Hepatocyte (in vitro differentiated cells): Measurements from ENCODE around the gene NBEAL1. TPM values are rescaled to one million over a fixed set of nuclear protein-coding genes. Genes with fewer than 3 reads are reported as not detected.

Experiments
- DNase-seq: peaks from one replicate; pipeline ENCODE4 v3.0.0-alpha.2; 2016; ENCODE audit warnings: low spot score
- H2AFZ ChIP-seq: fragments of 200-600 bp; sonication (generic); 2 replicates; pipeline ENCODE4 v1.6.0; 2016; ENCODE audit warnings: antibody characterized with exemption, mild to moderate bottlenecking
- H3K27ac ChIP-seq: fragments of 200-600 bp; sonication (generic); 2 replicates; pipeline ENCODE4 v1.5.1; 2016; ENCODE audit warnings: mild to moderate bottlenecking
- H3K27me3 ChIP-seq: fragments of 200-600 bp; sonication (generic); 2 replicates; pipeline ENCODE4 v1.6.1; 2016
- H3K36me3 ChIP-seq: fragments of 200-600 bp; sonication (generic); replicated peaks from 2 replicates; pipeline ENCODE4 v1.5.1; 2016; ENCODE audit warnings: low read depth; ENCODE audit not compliant: insufficient read depth
- H3K4me1 ChIP-seq: fragments of 200-600 bp; sonication (generic); 2 replicates; pipeline ENCODE4 v1.5.1; 2016; ENCODE audit warnings: mild to moderate bottlenecking, moderate library complexity; ENCODE audit not compliant: insufficient read depth
- H3K4me2 ChIP-seq: fragments of 200-600 bp; sonication (generic); 2 replicates; pipeline ENCODE4 v1.6.0; 2016
- H3K4me3 ChIP-seq: fragments of 200-600 bp; sonication (generic); 2 replicates; pipeline ENCODE4 v1.5.1; 2016; ENCODE audit warnings: mild to moderate bottlenecking
- H3K79me2 ChIP-seq: fragments of 200-600 bp; sonication (generic); 2 replicates; pipeline ENCODE4 v1.6.0; 2017; ENCODE audit warnings: mild to moderate bottlenecking
- H3K9me2 ChIP-seq: fragments of 200-600 bp; sonication (generic); replicated peaks from 2 replicates; pipeline ENCODE4 v1.6.0; 2017; ENCODE audit warnings: mild to moderate bottlenecking; ENCODE audit not compliant: insufficient read depth
- H3K9me3 ChIP-seq: fragments of 200-600 bp; sonication (generic); 2 replicates; pipeline ENCODE4 v1.5.1; 2016; ENCODE audit warnings: low read depth, mild to moderate bottlenecking
- H4K20me1 ChIP-seq: fragments of 200-600 bp; sonication (generic); 2 replicates; pipeline ENCODE4 v1.6.0; 2016; ENCODE audit warnings: mild to moderate bottlenecking; ENCODE audit not compliant: insufficient read depth, poor library complexity, severe bottlenecking
- EZH2 ChIP-seq: fragments of 200-600 bp; sonication (generic); IDR thresholded peaks from 2 replicates; pipeline ENCODE4 v1.6.1; 2016; ENCODE audit warnings: antibody characterized with exemption, mild to moderate bottlenecking, borderline replicate concordance
- EZH2phosphoT487 ChIP-seq: fragments of 200-600 bp; sonication (generic); IDR thresholded peaks from one replicate; pipeline ENCODE4 v1.6.1; 2018; ENCODE audit warnings: antibody characterized with exemption, mild to moderate bottlenecking, low read depth, moderate library complexity; ENCODE audit not compliant: unreplicated experiment, severe bottlenecking
- WGBS: methylation state at CpG from one replicate; pipeline ENCODE4 v1.1.6; 2016; ENCODE audit warnings: low lambda C conversion rate; ENCODE audit errors: missing lambda C conversion rate; 5-methylcytosine and 5-hydroxymethylcytosine counted together
- polyA plus RNA-seq: library from polyadenylated mRNA; unstranded; fragments of >200 nt; fragmentation: Nextera tagmentation; extraction: Ambion mirVana; gene quantifications from 2 replicates; pipeline ENCODE4 v1.2.1, GENCODE V29; 2016
- total RNA-seq: library from RNA; depleted of rRNA; stranded (reverse); fragments of >200 nt; gene quantifications from 2 replicates; pipeline ENCODE4 v1.2.3, GENCODE V29; 2014
- TF ChIP-seq, protein P1 (sequence below): fragments of 200-600 bp; sonication (generic); IDR thresholded peaks from 2 replicates; pipeline ENCODE4 v1.5.1; 2016; ENCODE audit warnings: antibody characterized with exemption, mild to moderate bottlenecking; ENCODE audit not compliant: poor library complexity

The NBEAL1 gene
- total and polyA plus RNA-seq, 2 experiments from 2014 or later, result 22.2 to 57.0 TPM

DNA sequence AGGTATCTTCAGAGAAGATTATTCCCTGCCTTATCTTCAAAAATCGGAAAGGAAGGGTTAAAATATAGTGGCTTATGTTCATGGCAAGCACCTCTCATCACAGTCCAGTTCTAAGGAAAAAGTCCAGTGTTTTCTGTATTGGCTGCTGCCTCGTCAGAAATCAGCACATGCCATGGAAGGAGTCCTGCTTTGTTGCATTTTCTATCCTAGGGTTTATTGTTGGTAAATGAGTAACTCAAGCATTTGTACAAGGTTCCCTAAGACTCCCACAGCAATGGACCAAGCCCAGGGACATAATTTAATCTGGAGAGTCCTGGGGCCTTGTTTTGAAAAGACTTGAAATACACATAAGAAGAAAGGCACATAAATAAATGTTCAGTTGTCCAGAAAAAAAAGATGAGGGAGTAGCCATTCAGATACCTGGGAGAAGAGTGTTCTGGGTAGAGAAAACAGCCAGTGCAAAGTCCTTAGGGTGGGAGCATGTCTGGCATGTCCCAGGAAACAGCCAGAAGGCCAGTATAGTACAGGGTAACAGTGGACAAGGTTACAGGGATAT is 26.4 kb downstream of the NBEAL1 start:
- 65% methylated on average over 2 of the region's 2 CpGs for WGBS
- peak overlapping the region; percentile 77 for H3K27ac ChIP-seq
- peaks cover 12% of the 10 kb centered on the region for H3K4me1 ChIP-seq

DNA sequence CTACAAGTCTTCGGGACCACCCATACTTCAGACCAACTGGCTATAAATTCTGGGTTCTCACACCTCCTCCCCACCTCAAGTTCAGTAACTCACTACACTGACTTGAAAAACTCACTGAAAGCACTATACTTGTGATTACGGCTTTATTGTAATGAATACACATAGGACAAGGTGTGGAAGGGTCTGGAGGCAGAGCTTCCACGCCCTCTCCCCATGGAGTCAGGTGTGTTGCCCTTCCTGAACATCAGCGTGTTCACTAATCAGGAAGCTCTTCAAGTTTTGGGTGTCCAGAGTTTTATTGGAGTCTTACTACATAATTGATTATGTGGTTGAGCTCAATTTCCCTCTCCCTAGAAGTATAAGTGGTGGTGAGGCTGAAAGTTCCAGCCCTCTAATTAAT is 27.5 kb downstream of the NBEAL1 start:
- no peaks in the 10 kb centered on the region for H4K20me1 ChIP-seq
- TF ChIP-seq EZH2phosphoT487 (no peak), EZH2 (no peak)
- TF ChIP-seq, protein P1, sequence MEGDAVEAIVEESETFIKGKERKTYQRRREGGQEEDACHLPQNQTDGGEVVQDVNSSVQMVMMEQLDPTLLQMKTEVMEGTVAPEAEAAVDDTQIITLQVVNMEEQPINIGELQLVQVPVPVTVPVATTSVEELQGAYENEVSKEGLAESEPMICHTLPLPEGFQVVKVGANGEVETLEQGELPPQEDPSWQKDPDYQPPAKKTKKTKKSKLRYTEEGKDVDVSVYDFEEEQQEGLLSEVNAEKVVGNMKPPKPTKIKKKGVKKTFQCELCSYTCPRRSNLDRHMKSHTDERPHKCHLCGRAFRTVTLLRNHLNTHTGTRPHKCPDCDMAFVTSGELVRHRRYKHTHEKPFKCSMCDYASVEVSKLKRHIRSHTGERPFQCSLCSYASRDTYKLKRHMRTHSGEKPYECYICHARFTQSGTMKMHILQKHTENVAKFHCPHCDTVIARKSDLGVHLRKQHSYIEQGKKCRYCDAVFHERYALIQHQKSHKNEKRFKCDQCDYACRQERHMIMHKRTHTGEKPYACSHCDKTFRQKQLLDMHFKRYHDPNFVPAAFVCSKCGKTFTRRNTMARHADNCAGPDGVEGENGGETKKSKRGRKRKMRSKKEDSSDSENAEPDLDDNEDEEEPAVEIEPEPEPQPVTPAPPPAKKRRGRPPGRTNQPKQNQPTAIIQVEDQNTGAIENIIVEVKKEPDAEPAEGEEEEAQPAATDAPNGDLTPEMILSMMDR, result no peak
- no peak overlapping the region for H2AFZ ChIP-seq
- no peak overlapping the region for H3K4me2 ChIP-seq
- H3K27me3 ChIP-seq, result no peaks in the 10 kb centered on the region
- peaks cover 9% of the 10 kb centered on the region for H3K4me1 ChIP-seq
- H3K36me3 ChIP-seq, result no peaks in the 10 kb centered on the region
- H3K79me2 ChIP-seq, result peaks cover 33% of the 10 kb centered on the region
- no peaks in the 10 kb centered on the region for H3K9me3 ChIP-seq
- H3K27ac ChIP-seq, result peak overlapping the region; percentile 77
- 96% methylated on average over 4 of the region's 4 CpGs for WGBS
- no peak for DNase-seq
- no peaks in the 10 kb centered on the region for H3K9me2 ChIP-seq
- H3K4me3 ChIP-seq, result no peak overlapping the region

More for the DNA sequence above, 26.4 kb downstream of the NBEAL1 start:
- Histone ChIP-seq H3K79me2 (peaks cover 41% of the 10 kb centered on the region), H2AFZ (no peak overlapping the region), H3K27me3 (no peaks in the 10 kb centered on the region), H3K9me2 (no peaks in the 10 kb centered on the region), H3K4me2 (peak overlapping the region; percentile 41), H3K36me3 (no peaks in the 10 kb centered on the region), H3K9me3 (no peaks in the 10 kb centered on the region), H4K20me1 (no peaks in the 10 kb centered on the region), H3K4me3 (no peak overlapping the region)
- peak; percentile 29 for DNase-seq
- no peak for TF ChIP-seq EZH2phosphoT487
- TF ChIP-seq, protein P1, result no peak
- TF ChIP-seq EZH2, result no peak

DNA sequence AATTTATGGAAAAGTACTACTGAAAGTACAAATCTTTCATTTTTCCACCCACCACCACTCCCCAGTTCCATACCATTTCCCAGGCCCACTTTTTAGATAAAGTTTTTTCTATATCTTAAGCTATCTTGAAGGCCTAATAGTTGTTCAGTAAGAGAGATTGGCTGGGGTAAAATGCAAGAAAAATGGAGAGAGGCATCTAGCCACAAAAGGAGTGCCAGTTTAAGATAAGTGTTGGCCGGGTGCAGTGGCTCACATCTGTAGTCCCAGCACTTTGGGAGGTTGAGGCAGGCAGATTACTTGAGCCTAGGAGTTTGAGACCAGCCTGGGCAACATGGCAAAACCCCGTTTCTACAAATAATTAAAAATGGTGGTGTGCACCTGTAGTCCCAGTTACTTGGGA is 28.6 kb downstream of the NBEAL1 start:
- Histone ChIP-seq H3K27me3 (no peaks in the 10 kb centered on the region), H3K79me2 (peaks cover 23% of the 10 kb centered on the region)
- 100% methylated on average over 2 of the region's 2 CpGs for WGBS

More for the DNA sequence above, 28.6 kb downstream of the NBEAL1 start:
- Histone ChIP-seq H3K9me3 (no peaks in the 10 kb centered on the region), H2AFZ (no peak overlapping the region), H3K36me3 (no peaks in the 10 kb centered on the region), H3K4me2 (no peak overlapping the region), H3K9me2 (no peaks in the 10 kb centered on the region), H3K27ac (no peak overlapping the region), H3K4me3 (no peak overlapping the region), H3K4me1 (peaks cover 9% of the 10 kb centered on the region), H4K20me1 (no peaks in the 10 kb centered on the region)
- TF ChIP-seq EZH2phosphoT487, result no peak
- no peak for TF ChIP-seq EZH2
- TF ChIP-seq, protein P1, result no peak
- no peak for DNase-seq
